SU-DHL-6 (cell line): ENCODE results near the gene RBM15.
A peak's percentile ranks its signal among the peaks of the same experiment; 100 is the strongest.

Experiments used
- H2AFZ ChIP-seq: fragments of 200-600 bp; sonication (generic); 2 replicates; pipeline ENCODE4 v1.6.1; 2014; ENCODE audit warnings: low read depth, mild to moderate bottlenecking, moderate library complexity, mixed read lengths, antibody characterized with exemption, low read length; ENCODE audit not compliant: severe bottlenecking
- H3F3A ChIP-seq: fragments of 200-600 bp; shearing (Covaris generic); 2 replicates; pipeline ENCODE4 v1.6.0; 2016; ENCODE audit warnings: antibody characterized with exemption, mild to moderate bottlenecking; ENCODE audit not compliant: insufficient read depth
- H3K27ac ChIP-seq: fragments of 200-600 bp; sonication (generic); 2 replicates; pipeline ENCODE4 v1.5.1; 2016; ENCODE audit warnings: low read depth, mild to moderate bottlenecking, low read length, moderate library complexity, mixed read lengths
- H3K27me3 ChIP-seq: fragments of 200-600 bp; sonication (generic), shearing (Covaris generic); 2 replicates; pipeline ENCODE4 v1.6.0; 2014; ENCODE audit warnings: mild to moderate bottlenecking, low read length
- H3K36me3 ChIP-seq: fragments of 200-600 bp; sonication (generic); 2 replicates; pipeline ENCODE4 v1.6.1; 2014; ENCODE audit warnings: mild to moderate bottlenecking, low read length, mixed read lengths
- H3K4me2 ChIP-seq: fragments of 300-600, 200-600 bp; shearing (Covaris generic), sonication (generic); 2 replicates; pipeline ENCODE4 v1.6.0; 2014; ENCODE audit warnings: low read length, low read depth, mild to moderate bottlenecking; ENCODE audit not compliant: poor library complexity, severe bottlenecking
- H3K4me3 ChIP-seq: fragments of 200-600 bp; sonication (generic); 2 replicates; pipeline ENCODE4 v1.5.1; 2014; ENCODE audit warnings: antibody characterized with exemption, low read length, mild to moderate bottlenecking, mixed read lengths; ENCODE audit not compliant: insufficient read depth, poor library complexity, severe bottlenecking
- H3K79me2 ChIP-seq: fragments of 200-600 bp; sonication (generic); 2 replicates; pipeline ENCODE4 v1.6.1; 2014; ENCODE audit warnings: mild to moderate bottlenecking, low read length, moderate library complexity; ENCODE audit not compliant: insufficient read depth
- H3K9ac ChIP-seq: fragments of 200-600 bp; sonication (generic); 2 replicates; pipeline ENCODE4 v1.7.0; 2014; ENCODE audit warnings: mild to moderate bottlenecking, low read length
- H3K9me2 ChIP-seq: fragments of 200-600 bp; sonication (generic); replicated peaks from 2 replicates; pipeline ENCODE4 v1.6.1; 2014; ENCODE audit warnings: low read length; ENCODE audit not compliant: insufficient read depth
- H3K9me3 ChIP-seq: fragments of 200-600 bp; sonication (generic); 2 replicates; pipeline ENCODE4 v1.6.1; 2014; ENCODE audit warnings: low read length, mixed read lengths; ENCODE audit not compliant: insufficient read depth
- H4K20me1 ChIP-seq: fragments of 200-600 bp; sonication (generic); 2 replicates; pipeline ENCODE4 v1.6.1; 2014; ENCODE audit warnings: low read depth, mild to moderate bottlenecking, antibody characterized with exemption, low read length, moderate library complexity, mixed read lengths
- CTCF ChIP-seq: fragments of 200-600 bp; sonication (generic); IDR thresholded peaks from one replicate; pipeline ENCODE4 v1.5.1; 2017; ENCODE audit warnings: antibody characterized with exemption, mild to moderate bottlenecking, low read length, moderate library complexity; ENCODE audit not compliant: insufficient read depth, poor library complexity, severe bottlenecking
- EZH2phosphoT487 ChIP-seq: fragments of 200-600 bp; sonication (generic), shearing (Covaris generic); conservative IDR thresholded peaks from 2 replicates; pipeline ENCODE4 v1.6.1; 2018; ENCODE audit warnings: mild to moderate bottlenecking, antibody characterized with exemption, low read length, moderate library complexity, mixed read lengths

RBM15 gene

GRCh38 chr1:110350360-110350759, 11.2 kb downstream of the RBM15 start:
- no peak overlapping the region for H3K4me3 ChIP-seq
- H3K4me2 ChIP-seq = peak overlapping the region; percentile 84

GRCh38 chr1:110355321-110355720, 16.1 kb downstream of the RBM15 start:
- peaks cover 39% of the 10 kb centered on the region for H4K20me1 ChIP-seq
- H3K4me2 ChIP-seq = no peak overlapping the region
- H3K36me3 ChIP-seq = peaks cover 47% of the 10 kb centered on the region
- no peak overlapping the region for H2AFZ ChIP-seq
- TF ChIP-seq CTCF (no peak), EZH2phosphoT487 (no peak)
- H3K27me3 ChIP-seq = no peaks in the 10 kb centered on the region
- H3K9me3 ChIP-seq = no peaks in the 10 kb centered on the region
- no peaks in the 10 kb centered on the region; the same call in 1 of the 2 replicates for H3F3A ChIP-seq
- H3K9me2 ChIP-seq = no peaks in the 10 kb centered on the region
- no peak overlapping the region for H3K9ac ChIP-seq
- no peak overlapping the region for H3K27ac ChIP-seq
- no peak overlapping the region for H3K4me3 ChIP-seq
- H3K79me2 ChIP-seq = peaks cover 99% of the 10 kb centered on the region

More at GRCh38 chr1:110350360-110350759, 11.2 kb downstream of the RBM15 start:
- no peak overlapping the region for H2AFZ ChIP-seq
- TF ChIP-seq CTCF (no peak), EZH2phosphoT487 (no peak)
- no peaks in the 10 kb centered on the region for H3K9me3 ChIP-seq
- H3K79me2 ChIP-seq = peaks cover 99% of the 10 kb centered on the region
- peaks cover 54% of the 10 kb centered on the region for H4K20me1 ChIP-seq
- H3K9ac ChIP-seq = no peak overlapping the region
- H3K27ac ChIP-seq = no peak overlapping the region
- H3K9me2 ChIP-seq = no peaks in the 10 kb centered on the region
- peaks cover 12% of the 10 kb centered on the region; the same call in 1 of the 2 replicates for H3F3A ChIP-seq
- peaks cover 46% of the 10 kb centered on the region for H3K36me3 ChIP-seq
- H3K27me3 ChIP-seq = no peaks in the 10 kb centered on the region

GRCh38 chr1:110356379-110356778, 17.2 kb downstream of the RBM15 start:
- no peak overlapping the region for H3K9ac ChIP-seq
- no peaks in the 10 kb centered on the region for H3K27me3 ChIP-seq
- peaks cover 44% of the 10 kb centered on the region for H3K36me3 ChIP-seq
- H3K4me3 ChIP-seq = no peak overlapping the region
- TF ChIP-seq EZH2phosphoT487 = no peak
- no peak for TF ChIP-seq CTCF
- H3K4me2 ChIP-seq = no peak overlapping the region
- no peak overlapping the region for H2AFZ ChIP-seq
- H3K27ac ChIP-seq = no peak overlapping the region
- H3F3A ChIP-seq = no peaks in the 10 kb centered on the region; the same call in 1 of the 2 replicates
- H4K20me1 ChIP-seq = peaks cover 39% of the 10 kb centered on the region
- H3K79me2 ChIP-seq = peaks cover 99% of the 10 kb centered on the region
- no peaks in the 10 kb centered on the region for H3K9me2 ChIP-seq
- H3K9me3 ChIP-seq = no peaks in the 10 kb centered on the region
